Measurements from ENCODE around the gene SFI1.

Gene SFI1

DNA sequence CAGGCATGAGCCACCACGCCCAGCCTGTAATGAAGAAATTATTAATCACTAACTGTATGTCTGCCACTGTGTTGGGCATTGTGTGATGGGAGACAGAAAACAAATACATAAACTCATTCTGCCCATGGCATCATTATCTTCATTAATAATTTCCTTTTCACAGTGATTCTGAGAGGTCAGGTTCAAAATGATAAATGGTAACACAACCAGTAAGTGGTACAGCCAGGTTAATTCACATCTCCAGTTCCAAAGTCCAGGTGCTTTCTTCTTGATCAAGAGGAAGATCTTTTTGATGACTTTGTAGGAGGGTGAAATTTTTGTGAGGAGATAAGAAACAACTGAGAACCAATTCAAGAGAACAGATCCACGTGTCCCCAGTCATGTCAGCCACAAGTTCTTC is 98.9 kb downstream of the SFI1 start:
- Histone ChIP-seq H3K27ac (ENCODE audit: low read length, poor library complexity, severe bottlenecking) (no peak overlapping the region), H4K91ac (ENCODE audit: low read length) (no peak overlapping the region), H3K23ac (ENCODE audit: low read length in 2 of 2) (no peak overlapping the region), H3K14ac (ENCODE audit: low read length in 2 of 2) (no peak overlapping the region), H3K27me3 (ENCODE audit: control insufficient read depth in 1 of 2, insufficient read depth in 1 of 2, low read length in 2 of 2) (no peaks in the 10 kb centered on the region), H2BK120ac (ENCODE audit: low read depth, low read length) (no peak overlapping the region), H3K4me1 (ENCODE audit: control insufficient read depth, insufficient read depth, low read depth, low read length) (peaks cover under 1% of the 10 kb centered on the region), H3K4me3 (ENCODE audit: insufficient read depth in 1 of 2, low read depth in 1 of 2, low read length in 2 of 2) (no peak overlapping the region), H2BK12ac (ENCODE audit: low read length in 2 of 2) (no peak overlapping the region), H3K79me1 (replicated peaks; ENCODE audit: low read length, poor library complexity, severe bottlenecking) (no peaks in the 10 kb centered on the region), H3K9ac (ENCODE audit: low read length) (no peak overlapping the region), H2BK15ac (ENCODE audit: low read depth, poor library complexity, severe bottlenecking) (no peak overlapping the region), H4K8ac (ENCODE audit: low read length) (no peak overlapping the region), H3K4me2 (ENCODE audit: low read length, poor library complexity, severe bottlenecking) (no peak overlapping the region), H2AFZ (ENCODE audit: low read depth, low read length) (no peak overlapping the region), H3K18ac (ENCODE audit: low read depth in 1 of 2, low read length in 2 of 2) (no peak overlapping the region), H2BK5ac (ENCODE audit: low read depth, low read length, poor library complexity, severe bottlenecking) (no peak overlapping the region), H2AK5ac (ENCODE audit: low read length, severe bottlenecking) (no peak overlapping the region), H3K4ac (ENCODE audit: low read depth in 1 of 2, low read length in 2 of 2) (no peak overlapping the region), H3K9me3 (ENCODE audit: control insufficient read depth, low read length) (no peaks in the 10 kb centered on the region), H3K36me3 (ENCODE audit: control insufficient read depth in 1 of 2, insufficient read depth in 2 of 2, low read depth in 1 of 2, low read length in 2 of 2) (no peaks in the 10 kb centered on the region)
- no peak for DNase-seq
- WGBS = 100% methylated on average over 1 of the region's 2 CpGs

DNA sequence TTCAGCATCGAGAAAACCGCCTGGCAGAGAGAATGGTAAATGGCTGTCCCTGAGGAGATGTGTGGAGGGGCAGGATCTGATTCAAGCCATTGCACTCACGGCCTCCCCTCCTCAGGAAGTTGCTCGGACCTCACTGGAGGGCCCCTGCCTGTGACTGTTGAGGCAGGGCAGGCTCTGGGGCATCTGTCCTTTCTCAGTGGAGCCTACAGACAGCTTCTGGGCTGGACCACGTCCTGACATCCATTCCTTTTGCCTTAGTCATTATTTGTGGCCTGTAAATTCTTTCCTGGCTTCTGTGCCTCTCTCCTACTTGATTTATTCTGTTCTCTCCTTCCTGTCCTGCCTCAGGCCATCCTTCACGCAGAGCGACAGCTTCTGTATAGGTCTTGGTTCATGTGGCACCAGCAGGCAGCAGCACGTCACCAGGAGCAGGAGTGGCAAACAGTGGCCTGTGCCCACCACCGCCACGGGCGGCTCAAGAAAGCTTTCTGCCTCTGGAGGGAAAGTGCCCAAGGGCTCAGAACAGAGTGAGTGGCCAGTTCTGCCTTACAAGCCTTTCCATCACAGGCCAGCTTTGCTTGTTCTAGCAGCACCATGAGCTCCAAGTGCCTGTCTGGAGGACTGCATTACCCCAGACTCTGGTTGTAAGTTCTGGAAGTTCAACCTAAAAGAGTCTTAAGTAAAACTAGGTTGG is 106.1 kb downstream of the SFI1 start:
- Histone ChIP-seq H2AK5ac (ENCODE audit: low read length, severe bottlenecking) (peak overlapping the region; percentile 4), H3K14ac (ENCODE audit: low read length in 2 of 2) (no peak overlapping the region), H3K9me3 (ENCODE audit: control insufficient read depth, low read length) (no peaks in the 10 kb centered on the region), H2BK120ac (ENCODE audit: low read depth, low read length) (peak overlapping the region; percentile 90), H3K18ac (ENCODE audit: low read depth in 1 of 2, low read length in 2 of 2) (peak overlapping the region; percentile 83 to 88), H4K91ac (ENCODE audit: low read length) (peak overlapping the region; percentile 95), H4K8ac (ENCODE audit: low read length) (peak overlapping the region; percentile 4), H3K4ac (ENCODE audit: low read depth in 1 of 2, low read length in 2 of 2) (peak overlapping the region in 1 of 2 experiments; percentile 68), H3K9ac (ENCODE audit: low read length) (no peak overlapping the region), H3K27ac (ENCODE audit: low read length, poor library complexity, severe bottlenecking) (peak overlapping the region; percentile 94), H3K4me1 (ENCODE audit: control insufficient read depth, insufficient read depth, low read depth, low read length) (peaks cover 27% of the 10 kb centered on the region), H3K4me2 (ENCODE audit: low read length, poor library complexity, severe bottlenecking) (no peak overlapping the region), H2BK5ac (ENCODE audit: low read depth, low read length, poor library complexity, severe bottlenecking) (peak overlapping the region; percentile 69), H3K23ac (ENCODE audit: low read length in 2 of 2) (no peak overlapping the region), H2BK12ac (ENCODE audit: low read length in 2 of 2) (peak overlapping the region; percentile 40 to 97), H2BK15ac (ENCODE audit: low read depth, poor library complexity, severe bottlenecking) (no peak overlapping the region), H3K4me3 (ENCODE audit: insufficient read depth in 1 of 2, low read depth in 1 of 2, low read length in 2 of 2) (no peak overlapping the region), H3K79me1 (replicated peaks; ENCODE audit: low read length, poor library complexity, severe bottlenecking) (no peaks in the 10 kb centered on the region), H3K36me3 (ENCODE audit: control insufficient read depth in 1 of 2, insufficient read depth in 2 of 2, low read depth in 1 of 2, low read length in 2 of 2) (peaks cover 7 to 20% of the 10 kb centered on the region in 2 experiments), H2AFZ (ENCODE audit: low read depth, low read length) (no peak overlapping the region), H3K27me3 (ENCODE audit: control insufficient read depth in 1 of 2, insufficient read depth in 1 of 2, low read length in 2 of 2) (no peaks in the 10 kb centered on the region)
- peak; percentile 98 for DNase-seq
- WGBS = 3% methylated on average over 11 of the region's 11 CpGs

DNA sequence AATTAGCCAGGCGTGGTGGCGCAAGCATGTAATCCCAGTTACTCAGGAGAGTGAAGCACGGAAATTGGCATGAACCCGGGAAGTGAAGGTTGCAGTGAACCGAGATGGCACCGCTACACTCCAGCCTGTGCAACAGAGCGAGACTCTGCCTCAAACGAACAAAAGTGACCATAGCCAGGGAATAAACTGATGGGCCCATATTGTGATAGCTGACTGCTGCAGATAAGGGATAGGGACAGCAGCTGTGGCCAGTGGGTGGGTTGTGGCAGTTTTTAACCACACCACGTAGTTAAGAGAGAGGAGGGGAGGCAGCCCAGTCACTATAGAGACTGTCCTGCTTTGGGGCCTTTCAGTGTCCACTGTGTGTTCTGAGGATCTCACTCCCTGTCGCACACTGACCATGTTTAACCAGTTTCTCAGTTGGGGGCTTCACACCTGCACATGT is 106.8 kb downstream of the SFI1 start:
- Histone ChIP-seq H3K4me3 (ENCODE audit: insufficient read depth in 1 of 2, low read depth in 1 of 2, low read length in 2 of 2) (no peak overlapping the region), H2AFZ (ENCODE audit: low read depth, low read length) (no peak overlapping the region), H3K4me1 (ENCODE audit: control insufficient read depth, insufficient read depth, low read depth, low read length) (peaks cover 27% of the 10 kb centered on the region), H2BK12ac (ENCODE audit: low read length in 2 of 2) (peak overlapping the region; percentile 97 to 98), H3K4ac (ENCODE audit: low read depth in 1 of 2, low read length in 2 of 2) (peak overlapping the region; percentile 62 to 68), H4K8ac (ENCODE audit: low read length) (peak overlapping the region; percentile 74), H2BK15ac (ENCODE audit: low read depth, poor library complexity, severe bottlenecking) (no peak overlapping the region), H3K14ac (ENCODE audit: low read length in 2 of 2) (peak overlapping the region in 1 of 2 experiments; percentile 80), H3K4me2 (ENCODE audit: low read length, poor library complexity, severe bottlenecking) (no peak overlapping the region), H3K23ac (ENCODE audit: low read length in 2 of 2) (peak overlapping the region in 1 of 2 experiments; percentile 41), H3K27me3 (ENCODE audit: control insufficient read depth in 1 of 2, insufficient read depth in 1 of 2, low read length in 2 of 2) (no peaks in the 10 kb centered on the region), H2AK5ac (ENCODE audit: low read length, severe bottlenecking) (peak overlapping the region; percentile 37), H3K27ac (ENCODE audit: low read length, poor library complexity, severe bottlenecking) (peak overlapping the region; percentile 94), H3K18ac (ENCODE audit: low read depth in 1 of 2, low read length in 2 of 2) (peak overlapping the region; percentile 55 to 87), H3K36me3 (ENCODE audit: control insufficient read depth in 1 of 2, insufficient read depth in 2 of 2, low read depth in 1 of 2, low read length in 2 of 2) (peaks cover 14 to 20% of the 10 kb centered on the region in 2 experiments), H4K91ac (ENCODE audit: low read length) (peak overlapping the region; percentile 88), H3K79me1 (replicated peaks; ENCODE audit: low read length, poor library complexity, severe bottlenecking) (no peaks in the 10 kb centered on the region), H2BK120ac (ENCODE audit: low read depth, low read length) (peak overlapping the region; percentile 90), H2BK5ac (ENCODE audit: low read depth, low read length, poor library complexity, severe bottlenecking) (no peak overlapping the region), H3K9ac (ENCODE audit: low read length) (no peak overlapping the region), H3K9me3 (ENCODE audit: control insufficient read depth, low read length) (no peaks in the 10 kb centered on the region)
- no peak for DNase-seq
- WGBS = 82% methylated on average over 10 of the region's 10 CpGs

DNA sequence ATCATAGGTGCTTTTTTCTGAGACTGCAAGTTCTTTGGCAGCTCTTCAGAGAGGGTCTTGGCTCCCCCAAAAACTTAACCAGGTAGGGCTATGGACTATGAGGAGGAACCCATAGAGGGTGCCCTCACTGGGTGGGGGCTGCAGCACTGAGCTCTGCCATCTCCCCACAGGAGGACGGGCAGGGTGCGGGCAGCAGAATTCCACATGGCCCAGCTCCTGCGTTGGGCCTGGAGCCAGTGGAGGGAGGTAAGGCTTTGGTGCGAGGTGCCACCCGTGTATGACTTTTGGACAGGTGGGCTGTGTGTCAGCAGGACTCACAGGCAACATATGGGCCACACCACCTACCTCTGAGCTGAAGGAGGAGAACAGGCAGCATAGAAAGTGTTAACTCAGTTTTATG is 107.2 kb downstream of the SFI1 start:
- H3K4me2 ChIP-seq (ENCODE audit: low read length, poor library complexity, severe bottlenecking) = no peak overlapping the region
- peaks cover 27% of the 10 kb centered on the region for H3K4me1 ChIP-seq (ENCODE audit: control insufficient read depth, insufficient read depth, low read depth, low read length)
- no peak for DNase-seq
- H3K4me3 ChIP-seq (ENCODE audit: insufficient read depth in 1 of 2, low read depth in 1 of 2, low read length in 2 of 2) = no peak overlapping the region
- peak overlapping the region; percentile 90 for H2BK120ac ChIP-seq (ENCODE audit: low read depth, low read length)
- no peaks in the 10 kb centered on the region for H3K79me1 ChIP-seq (replicated peaks; ENCODE audit: low read length, poor library complexity, severe bottlenecking)
- H3K23ac ChIP-seq (ENCODE audit: low read length in 2 of 2) = no peak overlapping the region
- peak overlapping the region; percentile 89 for H4K8ac ChIP-seq (ENCODE audit: low read length)
- peak overlapping the region; percentile 94 for H3K27ac ChIP-seq (ENCODE audit: low read length, poor library complexity, severe bottlenecking)
- peak overlapping the region; percentile 62 to 68 for H3K4ac ChIP-seq (ENCODE audit: low read depth in 1 of 2, low read length in 2 of 2)
- no peaks in the 10 kb centered on the region for H3K9me3 ChIP-seq (ENCODE audit: control insufficient read depth, low read length)
- peak overlapping the region; percentile 88 for H4K91ac ChIP-seq (ENCODE audit: low read length)
- H2BK12ac ChIP-seq (ENCODE audit: low read length in 2 of 2) = peak overlapping the region; percentile 97 to 98
- peaks cover 14 to 24% of the 10 kb centered on the region in 2 experiments for H3K36me3 ChIP-seq (ENCODE audit: control insufficient read depth in 1 of 2, insufficient read depth in 2 of 2, low read depth in 1 of 2, low read length in 2 of 2)
- H2AFZ ChIP-seq (ENCODE audit: low read depth, low read length) = no peak overlapping the region
- H3K27me3 ChIP-seq (ENCODE audit: control insufficient read depth in 1 of 2, insufficient read depth in 1 of 2, low read length in 2 of 2) = no peaks in the 10 kb centered on the region
- WGBS = 99% methylated on average over 5 of the region's 5 CpGs
- peak overlapping the region; percentile 37 for H2AK5ac ChIP-seq (ENCODE audit: low read length, severe bottlenecking)
- no peak overlapping the region for H3K9ac ChIP-seq (ENCODE audit: low read length)
- H3K18ac ChIP-seq (ENCODE audit: low read depth in 1 of 2, low read length in 2 of 2) = peak overlapping the region; percentile 55 to 87
- H2BK15ac ChIP-seq (ENCODE audit: low read depth, poor library complexity, severe bottlenecking) = peak overlapping the region; percentile 92
- no peak overlapping the region for H2BK5ac ChIP-seq (ENCODE audit: low read depth, low read length, poor library complexity, severe bottlenecking)
- peak overlapping the region in 1 of 2 experiments; percentile 5 for H3K14ac ChIP-seq (ENCODE audit: low read length in 2 of 2)
